Erythroblast (primary cell): ENCODE results near the gene FGF2.

Source experiments
- DNase-seq, 2 experiments: peaks; one replicate each; lab custom pipeline; 2025; lab: John Stamatoyannopoulos, UW
- GATA1 ChIP-seq: IDR thresholded peaks from 2 replicates; pipeline ENCODE4 v1.6.1; 2011; ENCODE audit warnings: low read depth, mild to moderate bottlenecking, control low read depth, low read length, moderate library complexity
- POLR2A ChIP-seq: IDR thresholded peaks from 2 replicates; pipeline ENCODE4 v1.6.1; 2011; ENCODE audit warnings: mild to moderate bottlenecking, low read length

The FGF2 gene

GRCh38 chr4:122875949-122876348 is 49.3 kb downstream of the FGF2 start:
- TF ChIP-seq POLR2A (no peak), GATA1 (no peak)
- no peak for DNase-seq

GRCh38 chr4:122876456-122876855 is 49.8 kb downstream of the FGF2 start:
- no peak for TF ChIP-seq GATA1
- no peak for TF ChIP-seq POLR2A
- DNase-seq: no peak

- no peak for DNase-seq
- TF ChIP-seq GATA1: no peak
- TF ChIP-seq POLR2A: no peak
These were observed 52.4 kb downstream of the FGF2 start for GRCh38 chr4:122879001-122879400.

DNA sequence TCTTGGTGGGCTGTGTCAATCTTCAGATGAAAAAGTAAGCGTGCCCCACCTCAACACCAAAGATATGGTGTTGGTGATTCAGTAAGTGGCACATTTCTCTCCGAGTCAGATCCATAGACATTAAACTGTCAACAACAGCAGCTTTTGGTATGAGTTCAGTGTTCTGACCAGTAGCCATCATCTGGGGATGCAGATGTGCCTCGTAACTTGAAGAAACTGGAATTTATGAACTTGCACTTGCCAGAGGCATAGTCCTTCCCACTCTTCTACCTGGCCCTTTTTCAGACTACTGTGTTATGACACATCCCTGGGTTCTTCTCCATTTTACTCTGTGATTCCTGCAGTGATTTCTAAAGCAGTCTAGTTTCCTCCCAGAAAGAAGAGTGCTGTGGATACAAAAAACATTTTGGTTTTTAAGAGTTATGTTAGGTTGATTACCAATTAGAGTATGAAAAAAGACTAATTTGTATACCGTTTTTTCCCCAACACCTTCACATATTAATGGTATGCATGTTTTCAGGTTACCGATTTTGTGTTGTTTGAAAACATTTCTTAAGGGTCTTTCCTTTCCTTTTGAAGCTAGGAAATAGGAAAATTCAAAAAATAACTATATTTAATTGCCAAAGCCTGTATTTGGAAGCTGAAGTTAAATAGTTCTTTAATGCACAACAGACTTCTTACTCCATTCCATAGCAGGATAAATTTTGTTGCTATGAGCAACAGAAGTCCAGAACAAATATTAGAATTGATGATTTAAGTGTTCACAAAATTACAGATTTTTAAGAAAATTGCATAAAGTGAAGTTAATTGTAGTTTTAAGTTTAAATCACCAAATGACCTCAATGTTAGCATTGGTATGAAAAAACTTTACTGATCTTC is 56.5 kb downstream of the FGF2 start:
- TF ChIP-seq GATA1: no peak
- DNase-seq: no peak

DNA sequence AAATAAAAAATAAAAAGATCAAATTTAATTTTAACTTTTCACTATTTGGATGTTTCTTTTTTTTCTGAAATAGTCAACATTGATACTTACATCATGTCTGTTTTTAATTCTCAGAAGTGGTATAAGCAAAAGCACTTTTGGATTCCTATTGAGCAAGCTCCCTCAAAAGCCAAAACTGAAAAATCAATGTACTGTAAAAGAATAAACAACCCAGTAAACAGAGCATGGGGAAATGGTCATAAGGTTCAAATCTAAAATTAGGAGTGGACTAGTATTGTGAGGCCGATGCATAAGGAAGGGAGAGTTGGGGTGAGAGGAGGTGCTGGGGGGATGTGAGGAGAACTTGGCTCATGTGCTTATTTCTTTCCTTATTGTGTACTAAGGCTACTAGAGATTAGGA is 57.9 kb downstream of the FGF2 start:
- DNase-seq: no peak
- TF ChIP-seq POLR2A (no peak), GATA1 (no peak)

- no peak for DNase-seq
- no peak for TF ChIP-seq GATA1
- no peak for TF ChIP-seq POLR2A
These were observed 63.1 kb downstream of the FGF2 start for GRCh38 chr4:122889726-122890125.

- no peak for TF ChIP-seq POLR2A
- no peak for TF ChIP-seq GATA1
- DNase-seq: no peak
These were observed 63.6 kb downstream of the FGF2 start for GRCh38 chr4:122890147-122890795.

DNA sequence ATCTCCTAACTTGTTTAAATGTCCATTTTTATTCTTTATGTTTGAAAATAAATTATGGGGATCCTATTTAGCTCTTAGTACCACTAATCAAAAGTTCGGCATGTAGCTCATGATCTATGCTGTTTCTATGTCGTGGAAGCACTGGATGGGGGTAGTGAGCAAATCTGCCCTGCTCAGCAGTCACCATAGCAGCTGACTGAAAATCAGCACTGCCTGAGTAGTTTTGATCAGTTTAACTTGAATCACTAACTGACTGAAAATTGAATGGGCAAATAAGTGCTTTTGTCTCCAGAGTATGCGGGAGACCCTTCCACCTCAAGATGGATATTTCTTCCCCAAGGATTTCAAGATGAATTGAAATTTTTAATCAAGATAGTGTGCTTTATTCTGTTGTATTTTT is 68.2 kb downstream of the FGF2 start:
- no peak for DNase-seq

DNA sequence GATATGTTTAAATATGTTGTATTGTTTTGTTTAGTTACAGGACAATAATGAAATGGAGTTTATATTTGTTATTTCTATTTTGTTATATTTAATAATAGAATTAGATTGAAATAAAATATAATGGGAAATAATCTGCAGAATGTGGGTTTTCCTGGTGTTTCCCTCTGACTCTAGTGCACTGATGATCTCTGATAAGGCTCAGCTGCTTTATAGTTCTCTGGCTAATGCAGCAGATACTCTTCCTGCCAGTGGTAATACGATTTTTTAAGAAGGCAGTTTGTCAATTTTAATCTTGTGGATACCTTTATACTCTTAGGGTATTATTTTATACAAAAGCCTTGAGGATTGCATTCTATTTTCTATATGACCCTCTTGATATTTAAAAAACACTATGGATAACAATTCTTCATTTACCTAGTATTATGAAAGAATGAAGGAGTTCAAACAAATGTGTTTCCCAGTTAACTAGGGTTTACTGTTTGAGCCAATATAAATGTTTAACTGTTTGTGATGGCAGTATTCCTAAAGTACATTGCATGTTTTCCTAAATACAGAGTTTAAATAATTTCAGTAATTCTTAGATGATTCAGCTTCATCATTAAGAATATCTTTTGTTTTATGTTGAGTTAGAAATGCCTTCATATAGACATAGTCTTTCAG is 68.8 kb downstream of the FGF2 start:
- DNase-seq: no peak
- TF ChIP-seq POLR2A: no peak
- no peak for TF ChIP-seq GATA1

More for the DNA sequence above, 68.2 kb downstream of the FGF2 start:
- TF ChIP-seq POLR2A (no peak), GATA1 (no peak)

GRCh38 chr4:122896270-122896669 is 69.6 kb downstream of the FGF2 start:
- no peak for DNase-seq
- no peak for TF ChIP-seq GATA1
- no peak for TF ChIP-seq POLR2A

- TF ChIP-seq GATA1: no peak
- no peak for DNase-seq
These were observed 71.9 kb downstream of the FGF2 start for GRCh38 chr4:122898370-122899150.

DNA sequence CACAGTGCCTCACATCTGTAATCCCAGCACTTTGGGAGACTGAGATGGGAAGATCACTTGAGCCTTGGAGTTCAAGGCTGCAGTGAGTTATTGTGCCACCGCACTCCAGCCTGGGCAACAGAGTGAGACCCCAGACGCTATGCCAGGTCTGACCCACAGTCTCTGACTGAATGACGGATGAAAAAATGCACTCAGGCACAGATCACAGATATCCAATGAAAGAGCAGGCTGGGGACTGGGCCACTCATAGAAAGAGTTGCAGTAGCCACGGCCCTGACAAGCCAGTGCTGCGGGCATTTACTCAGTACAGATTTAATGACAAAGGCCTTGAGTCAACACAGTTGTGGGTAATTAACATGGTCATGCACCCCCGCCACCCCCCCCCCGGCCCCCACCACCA is 73.1 kb downstream of the FGF2 start:
- no peak for TF ChIP-seq GATA1
- TF ChIP-seq POLR2A: no peak
- DNase-seq: no peak

GRCh38 chr4:122900314-122900713 is 73.7 kb downstream of the FGF2 start:
- TF ChIP-seq GATA1 (no peak), POLR2A (no peak)
- no peak for DNase-seq
